CD4-positive, alpha-beta T cell treated with Interleukin-2 at 100 ng/mL for 4 hours (primary cell): Measurements from ENCODE around the gene SEC63.
A peak's percentile ranks its signal among the peaks of the same experiment; 100 is the strongest.
"Not testable (repeated sequence)": the region's sequence is repeated elsewhere in the genome, so short reads cannot be mapped to it uniquely, and the experiment has no call there.

ENCODE experiments used
- DNase-seq: peaks from one replicate; pipeline ENCODE4 v3.0.0-alpha.2; 2020; ENCODE audit warnings: low spot score

The SEC63 gene

GRCh38 chr6:107973594-107973993, 15.6 kb upstream of the SEC63 start:
- no peak for DNase-seq

DNA sequence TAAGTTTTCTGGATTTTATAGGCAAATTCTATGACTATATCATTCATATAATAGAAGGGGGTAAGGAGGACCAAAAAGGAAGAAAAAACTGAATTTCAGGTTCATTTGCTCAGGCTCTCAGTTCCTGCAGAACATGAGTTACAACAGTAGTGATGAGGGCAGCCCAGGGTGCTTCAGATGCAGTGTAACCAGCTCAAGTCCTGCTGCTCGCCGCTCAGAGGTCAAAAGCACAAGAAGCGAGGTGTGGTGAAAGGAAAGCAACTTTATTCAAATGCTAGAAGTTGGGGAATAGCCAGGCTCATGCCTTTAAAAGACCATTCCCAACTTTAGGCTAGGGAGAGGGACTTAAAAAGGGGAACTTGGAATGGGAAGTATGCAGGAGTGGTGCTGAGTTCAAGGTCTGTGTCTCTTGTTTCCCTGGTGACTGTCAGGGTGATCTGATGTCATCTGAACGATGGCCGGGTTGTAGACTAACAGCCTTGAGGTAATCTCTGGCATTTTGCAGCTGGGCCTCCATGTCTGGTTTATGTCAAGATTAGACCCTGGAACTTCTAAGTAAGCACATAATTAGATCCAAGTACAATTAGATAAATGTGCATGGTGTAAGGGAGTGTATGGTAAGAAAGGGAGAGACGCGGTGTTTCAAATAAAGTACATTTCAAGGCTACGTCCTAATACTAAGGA, 14.5 kb upstream of the SEC63 start:
- no peak for DNase-seq

- DNase-seq: no peak
Measured at GRCh38 chr6:107971181-107971580, 13.2 kb upstream of the SEC63 start.

- DNase-seq: no peak
Measured at GRCh38 chr6:107970255-107970654, 12.2 kb upstream of the SEC63 start.

DNA sequence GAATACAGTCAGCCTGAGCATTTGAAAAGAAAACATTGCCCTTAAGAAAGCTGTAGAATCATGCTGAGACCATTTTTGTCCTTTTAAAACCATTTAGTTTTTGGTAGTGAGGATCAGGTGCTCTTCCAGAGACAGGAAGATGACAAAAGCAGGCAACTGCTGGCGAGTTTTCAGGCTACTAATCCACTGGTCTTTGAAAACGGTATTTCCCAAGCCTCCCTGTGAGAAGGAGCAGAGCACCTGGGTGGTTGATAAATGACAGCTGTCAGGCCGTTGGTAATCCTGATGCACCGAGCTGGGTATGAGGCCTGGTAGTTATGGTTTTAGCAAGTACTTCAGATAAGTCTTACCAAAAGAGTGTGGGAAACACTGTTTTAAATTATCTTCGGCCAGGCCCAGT, 10.1 kb upstream of the SEC63 start:
- no peak for DNase-seq

DNA sequence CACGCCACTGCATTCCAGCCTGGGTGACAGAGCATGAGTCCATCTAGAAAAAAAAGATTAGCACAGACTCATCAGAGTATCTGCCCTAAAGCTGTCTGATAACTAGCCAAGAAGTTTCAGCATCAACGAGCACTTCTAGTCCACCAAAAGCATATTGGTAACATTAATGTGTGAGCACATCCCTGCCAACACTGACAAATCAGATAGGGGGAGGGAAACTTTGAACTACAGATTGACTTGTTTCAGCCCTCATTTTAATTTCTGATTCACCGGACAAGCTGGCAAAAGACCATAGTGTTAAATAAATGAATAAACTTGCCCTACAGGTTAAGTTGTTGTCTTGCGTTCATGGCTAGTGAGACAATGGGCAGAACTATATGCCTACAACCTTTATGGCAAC, 7.7 kb upstream of the SEC63 start:
- no peak for DNase-seq

GRCh38 chr6:107962723-107963122, 4.7 kb upstream of the SEC63 start:
- DNase-seq: no peak

- no peak for DNase-seq
Measured at GRCh38 chr6:107959392-107959791, 1.4 kb upstream of the SEC63 start.

DNA sequence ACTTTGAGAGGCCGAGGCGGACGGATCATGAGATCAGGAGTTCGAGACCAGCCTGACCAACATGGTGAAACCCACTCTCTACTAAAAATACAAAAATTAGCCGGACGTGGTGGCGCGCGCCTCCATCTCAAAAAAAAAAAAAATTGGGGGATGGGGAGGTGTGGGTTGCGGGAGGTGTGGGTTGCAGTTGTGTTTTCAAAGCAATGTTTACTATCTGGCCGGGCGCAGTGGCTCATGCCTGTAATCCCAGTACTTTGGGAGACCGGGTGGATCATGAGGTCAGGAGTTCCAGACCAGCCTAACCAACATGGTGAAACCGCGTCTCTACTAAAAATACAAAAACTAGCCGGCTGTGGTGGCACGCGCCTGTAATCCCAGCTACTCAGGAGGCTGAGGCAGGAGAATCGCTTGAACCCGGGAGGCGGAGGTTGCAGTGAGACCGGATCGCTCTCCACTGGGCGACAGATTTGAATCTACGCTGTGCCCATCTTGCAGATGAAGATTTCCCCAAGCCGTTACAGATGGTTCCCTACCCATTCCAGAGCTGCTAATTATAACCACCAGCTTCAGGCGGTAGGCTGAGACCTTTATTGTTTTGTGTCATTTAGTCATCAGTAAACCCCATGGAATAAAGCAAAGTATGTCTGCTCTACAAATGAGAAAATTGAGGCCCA, 818 bp upstream of the SEC63 start:
- DNase-seq: not testable (repeated sequence)

DNA sequence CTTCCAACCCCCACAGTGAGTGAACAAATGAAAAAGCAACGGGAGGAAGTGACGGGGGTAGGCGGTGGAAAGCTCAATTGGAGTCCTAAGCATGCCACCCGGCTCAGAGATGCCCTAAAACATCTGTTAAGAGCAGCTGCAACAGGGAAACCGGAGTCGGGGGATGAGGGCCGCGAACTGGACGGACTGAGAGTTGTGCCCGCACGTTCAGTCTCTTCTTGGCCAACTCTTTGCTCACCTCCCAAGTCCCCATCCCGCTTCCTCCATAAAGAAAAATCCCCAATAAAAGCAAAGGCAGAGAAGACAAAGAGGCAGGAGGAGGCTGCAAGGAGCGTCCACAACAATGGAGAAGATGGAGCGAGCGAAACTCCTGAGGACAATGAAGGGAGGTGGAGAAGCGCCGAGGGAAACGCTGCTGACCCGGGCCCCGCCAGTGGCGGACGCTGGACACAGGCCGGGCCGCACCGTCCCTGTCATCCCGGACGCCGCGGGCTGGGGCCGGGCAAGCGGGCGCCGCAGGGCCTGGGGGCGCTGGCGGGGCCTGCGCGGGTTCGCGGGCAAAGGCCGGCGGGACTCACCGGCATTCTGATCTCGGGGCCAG, 600 bp downstream of the SEC63 start:
- DNase-seq: peak; percentile 55

DNA sequence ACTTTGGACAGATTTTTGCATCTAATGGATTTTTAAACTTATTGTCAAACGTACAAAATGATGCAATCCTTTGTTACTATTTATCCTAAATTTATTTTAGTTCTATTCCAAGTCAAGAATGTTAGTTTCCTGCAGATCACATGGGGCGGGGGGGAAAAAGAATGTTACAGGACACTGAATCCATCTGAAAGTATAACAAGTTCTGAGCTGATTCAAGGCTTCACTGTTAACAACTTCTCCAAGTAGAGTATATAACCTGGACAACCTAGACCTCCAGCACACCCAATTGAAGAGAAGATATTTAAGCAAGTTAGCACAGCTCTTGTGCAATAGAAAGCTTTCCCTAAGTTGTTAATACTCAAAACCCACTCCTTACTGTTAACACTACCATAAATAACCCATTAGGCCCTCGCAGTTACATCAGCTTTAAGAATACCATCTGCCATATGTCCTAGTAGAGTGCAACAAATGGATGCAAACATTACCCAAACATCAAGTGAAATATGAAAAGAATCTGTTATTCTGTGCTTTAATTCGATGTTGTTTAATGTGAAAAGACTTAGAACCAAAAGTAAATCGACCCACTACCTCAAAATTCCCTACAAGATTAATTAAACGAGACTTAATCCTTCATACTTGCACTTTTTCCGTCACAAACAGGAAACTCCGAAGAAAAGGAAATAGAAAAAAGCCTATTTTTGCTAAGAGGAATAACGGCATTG, 1.3 kb downstream of the SEC63 start:
- DNase-seq: no peak

- no peak for DNase-seq
Measured at GRCh38 chr6:107956181-107956580, 1.8 kb downstream of the SEC63 start.

- DNase-seq: not testable (repeated sequence)
Measured at GRCh38 chr6:107953858-107954414, 4.1 kb downstream of the SEC63 start.

DNA sequence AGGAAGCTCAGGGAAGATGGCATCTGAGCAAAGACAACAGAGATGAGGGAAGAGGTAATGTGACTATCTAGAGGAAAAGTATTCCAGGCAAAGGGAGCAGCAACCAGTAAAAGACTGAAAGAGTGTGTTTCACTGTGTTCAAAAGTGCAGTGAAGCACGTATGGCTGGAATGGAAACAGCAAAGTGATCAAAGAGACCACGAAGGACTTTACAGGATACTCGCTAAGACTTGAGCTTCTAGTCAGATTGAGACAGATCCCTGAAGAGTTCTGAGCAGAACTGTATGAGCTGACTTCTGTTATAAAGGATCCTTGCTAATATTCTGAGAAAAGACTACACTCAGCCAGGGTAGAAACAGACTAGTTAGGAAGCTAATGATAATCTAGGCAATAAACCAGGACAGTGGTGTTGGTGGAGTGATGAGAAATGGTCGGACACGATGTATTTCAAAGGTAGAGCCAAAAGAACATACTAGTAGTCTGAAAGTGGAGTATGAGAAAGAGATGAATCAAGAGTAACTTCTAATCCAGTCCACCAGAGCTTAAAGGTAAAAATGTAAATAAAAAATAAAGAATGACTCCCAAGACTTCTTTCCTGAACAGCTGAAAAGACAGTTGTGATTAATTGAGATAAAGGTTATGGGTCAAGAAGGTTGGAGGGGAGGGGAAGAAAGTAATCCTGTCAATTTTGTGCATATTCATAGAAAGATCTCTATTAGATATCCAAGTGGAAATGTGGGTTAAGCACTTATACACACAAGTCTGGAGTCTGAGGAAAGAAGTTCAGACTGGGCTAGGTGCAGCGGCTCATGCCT, 14.2 kb downstream of the SEC63 start:
- DNase-seq: no peak

DNA sequence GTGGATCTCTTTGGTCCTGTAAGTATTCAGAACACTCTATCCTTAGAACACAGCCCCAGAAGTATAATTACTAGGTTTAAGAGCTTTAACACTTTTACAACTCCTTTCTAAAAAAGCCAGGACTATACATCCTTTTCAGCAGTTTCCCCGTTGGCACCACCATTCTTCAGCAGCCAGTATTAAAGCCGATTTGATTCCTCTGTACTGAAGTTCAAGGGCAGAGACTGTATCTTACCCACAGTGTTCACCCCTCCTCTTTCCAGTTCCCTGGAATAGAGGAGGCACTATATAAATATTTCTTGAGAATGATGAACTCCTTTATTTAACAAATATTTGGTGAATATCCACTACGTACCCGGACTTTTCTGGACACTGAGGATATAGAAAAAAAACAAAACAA, 15.9 kb downstream of the SEC63 start:
- no peak for DNase-seq

DNA sequence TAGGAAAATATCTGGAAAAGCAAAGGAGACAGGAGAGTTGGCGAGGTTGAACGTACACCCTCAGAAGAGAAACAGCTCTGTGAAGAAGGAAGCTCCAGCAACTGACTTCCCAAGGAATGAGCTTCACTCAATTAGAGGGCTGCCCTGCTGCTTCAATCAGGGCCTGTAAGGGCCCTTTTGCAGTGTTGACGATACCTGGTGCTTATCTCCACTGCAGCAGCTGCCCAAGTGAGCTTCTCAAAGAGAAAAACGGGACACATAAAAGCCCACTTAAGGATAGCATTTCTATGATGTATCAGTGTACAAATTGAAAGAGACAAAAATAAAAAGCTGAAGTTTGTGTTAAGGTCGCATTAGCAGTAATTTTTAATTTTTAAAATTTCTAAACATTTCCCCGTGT, 16.4 kb downstream of the SEC63 start:
- no peak for DNase-seq

- DNase-seq: no peak
Measured at GRCh38 chr6:107941199-107941598, 16.8 kb downstream of the SEC63 start.

DNA sequence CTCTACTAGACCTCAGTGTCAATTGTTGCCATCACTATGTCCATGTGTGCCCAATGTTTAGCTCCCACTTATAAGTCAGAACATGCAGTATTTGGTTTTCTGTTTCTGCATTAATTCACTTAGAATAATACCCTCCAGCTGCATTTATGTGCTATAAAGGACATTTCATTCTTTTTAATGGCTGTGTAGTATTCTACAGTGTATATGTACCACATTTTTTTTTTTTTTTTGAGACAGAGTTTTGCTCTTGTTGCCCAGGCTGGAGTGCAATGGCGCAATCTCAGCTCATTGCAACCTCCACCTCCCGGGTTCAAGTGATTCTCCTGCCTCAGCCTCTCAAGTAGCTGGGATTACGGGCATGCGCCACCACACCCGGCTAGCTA, 21.1 kb downstream of the SEC63 start:
- DNase-seq: not testable (repeated sequence)

DNA sequence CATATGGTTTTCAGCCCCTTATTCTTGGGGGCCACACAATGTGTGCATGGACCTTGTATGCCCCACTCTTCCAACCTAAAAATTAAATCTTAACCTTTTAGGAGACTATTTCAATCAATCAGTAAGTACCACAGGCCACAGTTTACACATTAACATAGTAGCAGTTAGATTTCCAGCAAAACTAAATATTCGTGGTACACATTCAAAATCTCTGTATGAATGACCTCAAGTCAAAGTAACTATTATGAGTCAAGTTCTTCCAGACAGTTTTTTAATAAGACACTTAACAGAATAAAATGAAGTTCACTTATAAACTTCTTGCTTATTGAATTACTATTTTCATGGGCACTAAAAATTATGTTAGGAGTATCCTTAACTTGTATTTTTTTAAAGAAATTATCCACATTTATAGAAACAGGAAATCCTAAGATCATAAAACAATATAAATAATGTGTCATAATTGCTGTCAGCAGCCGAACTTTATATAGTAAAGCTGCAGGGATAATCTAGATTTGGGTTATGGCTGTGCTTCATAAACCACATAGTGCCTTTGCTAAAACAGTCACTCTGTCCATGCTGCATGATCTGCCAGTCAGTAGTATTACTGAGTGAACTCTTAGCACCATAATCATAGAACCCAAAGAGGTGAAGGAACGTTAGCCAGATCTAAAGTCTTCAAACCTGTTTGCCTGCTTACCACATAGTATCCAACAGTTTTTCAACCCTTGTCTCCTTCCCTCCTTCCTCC, 21.7 kb downstream of the SEC63 start:
- no peak for DNase-seq

DNA sequence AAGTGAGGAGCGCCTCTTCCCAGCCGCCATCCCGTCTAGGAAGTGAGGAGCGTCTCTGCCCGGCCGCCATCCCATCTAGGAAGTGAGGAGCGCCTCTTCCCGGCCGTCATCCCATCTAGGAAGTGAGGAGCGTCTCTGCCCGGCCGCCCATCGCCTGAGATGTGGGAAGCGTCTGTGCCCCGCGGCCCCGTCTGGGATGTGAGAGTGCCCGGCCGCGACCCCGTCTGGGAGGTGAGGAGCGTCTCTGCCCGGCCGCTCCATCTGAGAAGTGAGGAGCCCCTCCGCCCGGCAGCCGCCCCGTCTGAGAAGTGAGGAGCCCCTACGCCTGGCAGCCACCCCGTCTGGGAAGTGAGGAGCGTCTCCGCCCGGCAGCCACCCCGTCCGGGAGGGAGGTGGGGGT, 23.8 kb downstream of the SEC63 start:
- not testable (repeated sequence) for DNase-seq

DNA sequence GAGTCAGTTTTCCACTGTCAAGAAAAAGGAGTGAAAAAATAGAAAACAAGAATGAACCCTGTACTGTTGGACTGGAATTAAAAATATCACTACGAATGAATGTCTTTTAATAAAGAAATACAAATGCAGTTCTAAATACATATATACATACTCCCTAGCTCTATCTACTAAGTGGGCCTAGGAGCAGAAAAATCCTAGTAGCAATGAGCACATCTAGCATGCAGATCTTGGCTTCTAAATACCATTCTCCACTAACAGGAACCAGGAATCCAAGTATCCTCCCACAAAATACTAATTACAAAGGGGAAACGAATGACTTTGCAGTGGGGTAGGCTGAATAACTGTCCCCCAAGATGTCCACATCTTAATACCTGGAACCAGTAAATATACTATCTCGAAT, 25.4 kb downstream of the SEC63 start:
- no peak for DNase-seq
